HG02973 (cell line): ENCODE data around the gene BLOC1S1.

Experiments
- ATAC-seq: cut with Tn5 transposase; IDR thresholded peaks from one replicate; pipeline ENCODE4 v1.9.1; 2021; ENCODE audit warnings: moderate library complexity; ENCODE audit not compliant: unreplicated experiment

Gene BLOC1S1

GRCh38 chr12:55694188-55694515 is 21.7 kb upstream of the BLOC1S1 start:
- ATAC-seq, result no peak

GRCh38 chr12:55694651-55695050 is 21.2 kb upstream of the BLOC1S1 start:
- no peak for ATAC-seq

GRCh38 chr12:55695349-55695748 is 20.5 kb upstream of the BLOC1S1 start:
- no peak for ATAC-seq

GRCh38 chr12:55696141-55696540 is 19.7 kb upstream of the BLOC1S1 start:
- ATAC-seq, result no peak

DNA sequence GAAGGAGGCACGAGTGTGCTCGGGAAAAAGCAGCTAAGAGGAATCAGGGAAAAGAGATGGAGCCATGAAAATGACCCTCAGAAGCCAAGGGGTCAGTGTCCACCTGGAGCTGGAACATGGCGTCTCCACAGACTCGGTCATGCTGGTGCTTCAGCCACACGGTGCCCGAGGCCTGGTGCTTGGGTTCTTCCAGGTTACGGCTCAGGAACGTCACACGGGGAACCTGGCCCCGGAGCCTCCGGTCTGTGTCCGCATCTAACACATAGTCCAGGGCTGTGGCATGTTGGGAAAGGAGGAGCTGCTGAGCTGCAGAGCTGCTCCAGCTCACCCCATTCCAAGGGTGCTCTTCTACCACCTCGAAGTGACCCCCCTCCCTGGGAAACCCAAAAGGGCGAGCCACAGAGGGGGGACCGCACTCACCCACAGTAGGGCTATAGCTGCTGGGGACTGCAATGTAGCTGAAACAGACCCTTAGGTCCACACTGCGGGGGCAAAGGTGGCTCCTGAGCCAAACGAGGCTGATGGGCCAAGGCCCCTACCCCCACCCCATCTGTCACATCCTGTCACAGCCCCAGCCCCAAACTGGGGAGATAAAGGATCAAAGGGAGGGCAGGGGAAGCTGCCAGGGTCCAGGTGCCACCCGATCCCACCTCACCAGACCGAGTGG is 18.9 kb upstream of the BLOC1S1 start:
- ATAC-seq, result no peak

DNA sequence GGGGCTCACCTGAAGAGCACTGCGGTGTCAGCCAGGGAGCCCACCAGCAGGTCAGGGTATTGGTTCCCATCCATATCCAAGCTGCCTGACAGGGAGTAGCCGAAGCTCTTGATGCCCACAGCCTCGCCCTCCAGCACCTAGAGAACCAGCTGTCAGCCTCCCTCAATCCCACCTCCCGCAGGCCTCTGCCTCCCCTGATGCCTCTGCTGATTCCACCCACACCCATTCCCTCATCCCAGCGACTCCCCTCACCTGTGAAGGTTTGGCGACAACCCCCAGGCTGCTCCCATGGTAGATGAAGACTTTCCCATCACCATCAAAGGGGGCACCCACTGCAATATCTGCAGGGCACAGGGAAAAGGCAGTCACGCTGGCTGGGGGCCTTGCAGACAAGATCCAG is 18.2 kb upstream of the BLOC1S1 start:
- no peak for ATAC-seq

GRCh38 chr12:55698241-55698955 is 17.4 kb upstream of the BLOC1S1 start:
- no peak for ATAC-seq

- no peak for ATAC-seq
Observed at GRCh38 chr12:55698965-55699364, 16.9 kb upstream of the BLOC1S1 start.

DNA sequence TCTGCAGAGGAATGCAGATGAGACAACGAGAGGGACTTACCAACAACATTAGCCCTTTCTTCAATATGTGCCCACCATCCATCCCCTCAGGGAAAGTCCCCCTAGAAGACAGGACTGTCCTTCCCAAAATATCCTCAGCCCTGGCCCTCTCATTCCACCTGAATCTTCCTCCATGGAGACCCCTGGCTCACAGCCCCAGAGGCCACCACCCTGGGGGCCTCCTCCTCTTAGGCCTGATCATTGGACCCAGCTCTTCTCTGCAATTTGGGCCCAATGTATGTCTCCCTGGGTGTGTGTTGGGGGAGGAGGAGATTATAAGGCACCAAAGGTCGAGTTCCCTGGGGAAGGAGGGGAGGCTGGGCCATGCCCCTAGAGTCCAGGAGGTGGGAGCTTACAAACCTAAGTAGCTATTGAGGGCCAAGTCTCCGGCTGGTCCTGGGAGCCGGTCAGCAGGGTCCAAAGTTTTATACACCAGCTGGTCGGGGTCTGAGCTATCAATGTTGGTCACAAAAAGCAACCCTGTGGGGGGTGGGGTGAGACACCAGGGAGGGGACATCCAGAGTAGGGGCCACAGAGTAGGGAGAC is 16.3 kb upstream of the BLOC1S1 start:
- ATAC-seq, result no peak

DNA sequence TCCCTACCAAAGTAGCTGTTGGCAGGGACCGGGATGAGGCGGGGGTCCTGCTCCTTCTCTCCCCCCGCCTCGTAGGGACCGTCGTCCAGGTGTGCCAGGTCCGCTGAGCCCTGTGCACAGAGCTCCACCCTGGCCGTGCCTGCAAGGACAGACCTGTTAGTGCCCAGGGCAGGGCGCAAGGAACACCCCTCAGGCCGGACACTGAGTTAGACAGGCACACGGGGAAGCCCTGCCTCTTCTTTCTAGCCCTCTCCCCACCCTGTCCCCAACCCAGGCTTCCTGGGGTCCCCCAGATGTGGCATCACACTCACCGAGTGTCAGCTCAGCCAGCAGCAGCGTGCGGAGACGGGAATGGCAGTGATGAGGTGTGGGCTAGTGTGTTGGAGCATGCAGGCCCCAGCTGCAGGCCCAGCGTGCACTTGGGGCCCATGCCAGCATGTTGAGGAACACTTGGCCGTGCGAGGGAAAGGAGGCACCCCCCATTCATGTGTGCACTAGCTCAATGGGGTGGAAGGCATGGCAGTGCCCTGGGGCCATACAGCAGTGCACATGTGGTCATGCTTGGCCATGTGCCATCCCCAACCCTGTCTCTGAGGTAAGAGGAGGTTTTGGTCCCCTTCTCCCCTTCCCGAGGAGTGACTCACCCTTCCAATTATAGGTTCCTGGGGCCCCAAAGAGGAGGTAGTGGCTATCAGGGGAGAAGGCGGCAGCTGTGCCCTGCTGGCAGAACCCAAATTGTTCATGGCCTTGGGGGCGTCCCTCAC is 15.4 kb upstream of the BLOC1S1 start:
- ATAC-seq, result no peak

- ATAC-seq, result no peak
Observed at GRCh38 chr12:55702861-55703260, 13.0 kb upstream of the BLOC1S1 start.

DNA sequence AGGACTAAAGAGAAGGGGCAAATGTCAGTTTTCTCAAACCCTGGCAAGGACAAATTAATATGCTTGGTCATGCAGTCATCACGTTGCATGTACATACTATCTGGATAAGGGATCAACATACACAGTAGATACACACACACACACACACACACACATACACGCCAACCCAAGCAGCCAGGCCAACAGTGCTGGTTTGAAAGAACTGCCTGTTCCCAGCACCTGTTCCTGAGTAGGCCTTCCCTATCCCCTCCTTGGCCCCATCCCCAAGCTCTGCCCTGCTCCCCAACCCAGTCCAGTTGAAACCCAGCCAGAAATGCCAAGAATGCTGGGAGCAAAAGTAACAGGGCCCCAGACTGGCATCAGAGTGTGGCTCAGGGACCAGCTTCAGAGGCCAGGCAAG is 12.6 kb upstream of the BLOC1S1 start:
- no peak for ATAC-seq

- ATAC-seq, result no peak
Observed at GRCh38 chr12:55703901-55704761, 11.7 kb upstream of the BLOC1S1 start.

- no peak for ATAC-seq
Observed at GRCh38 chr12:55704824-55705718, 10.8 kb upstream of the BLOC1S1 start.

GRCh38 chr12:55705782-55706402 is 10.0 kb upstream of the BLOC1S1 start:
- ATAC-seq, result no peak

- ATAC-seq, result no peak
Observed at GRCh38 chr12:55706568-55707218, 9.2 kb upstream of the BLOC1S1 start.

GRCh38 chr12:55707219-55707671 is 8.6 kb upstream of the BLOC1S1 start:
- no peak for ATAC-seq

GRCh38 chr12:55707841-55708694 is 7.8 kb upstream of the BLOC1S1 start, which contains the start of gene ITGA7:
TSS of gene ITGA7 (minus strand) at chr12:55707904. CDS start at chr12:55707682, 222 bp downstream.
- no peak for ATAC-seq
